Measurements from ENCODE around the gene MTFR1L. TPM values are rescaled to one million over a fixed set of nuclear protein-coding genes. Genes with fewer than 3 reads are reported as not detected.

The MTFR1L gene
- total RNA-seq, 1 experiment from 2014 or later = 32.5 TPM

- no peaks in the 10 kb centered on the region for H3K4me1 ChIP-seq (ENCODE audit: insufficient read depth, low read length)
- no peaks in the 10 kb centered on the region for H3K79me1 ChIP-seq (ENCODE audit: insufficient read depth, low read depth, low read length, poor library complexity, severe bottlenecking)
- Mint-ChIP-seq H3K27me3 (ENCODE audit: low read depth) (peaks cover 5% of the 10 kb centered on the region), H3K4me1 (peaks cover 24 to 39% of the 10 kb centered on the region in 2 experiments), H3K9me3 (no peaks in the 10 kb centered on the region; a peak in 1 of 5 replicates), H3K4me3 (no peak overlapping the region), H3K36me3 (ENCODE audit: insufficient read depth in 1 of 3, low read depth in 3 of 3) (peaks cover 0 to 15% (median 3%) of the 10 kb centered on the region in 3 experiments; a peak in 3 of 7 replicates), H3K27ac (no peak overlapping the region)
- no peaks in the 10 kb centered on the region for H3K27me3 ChIP-seq (ENCODE audit: insufficient read depth, low read length)
- no peak overlapping the region for H3K18ac ChIP-seq (ENCODE audit: insufficient read length, low read depth, low read length)
- peak; percentile 84 for DNase-seq
- H3K4me2 ChIP-seq (ENCODE audit: insufficient read depth, insufficient read length, low read length) = no peak overlapping the region
- no peak overlapping the region for H3K27ac ChIP-seq (ENCODE audit: insufficient read length, low read depth, low read length)
- no peak overlapping the region for H2BK15ac ChIP-seq (ENCODE audit: low read depth, low read length)
- H3K14ac ChIP-seq (ENCODE audit: insufficient read depth, low read length) = no peak overlapping the region
- no peak overlapping the region for H3K9ac ChIP-seq (ENCODE audit: extremely low read depth, insufficient read length, low read length)
- no peaks in the 10 kb centered on the region for H3K79me2 ChIP-seq (ENCODE audit: insufficient read depth, low read length)
- H2BK12ac ChIP-seq (ENCODE audit: insufficient read length, low read depth, low read length) = no peak overlapping the region
- H3T11ph ChIP-seq (ENCODE audit: low read length) = no peak overlapping the region
- H4K20me1 ChIP-seq (ENCODE audit: control insufficient read depth, insufficient read depth, insufficient read length) = no peaks in the 10 kb centered on the region
- WGBS (ENCODE audit: extremely low coverage, insufficient read length, low lambda C conversion rate) = no CpG with 5 or more reads among the region's 8 CpGs
- no peak overlapping the region for H3K56ac ChIP-seq (ENCODE audit: insufficient read length, low read depth, low read length)
- H2BK20ac ChIP-seq (ENCODE audit: low read depth, low read length, poor library complexity, severe bottlenecking) = no peak overlapping the region
- H3K23me2 ChIP-seq (ENCODE audit: insufficient read length, low read depth, low read length, poor library complexity, severe bottlenecking) = peaks cover 6% of the 10 kb centered on the region
- no peak overlapping the region for H2AK5ac ChIP-seq (ENCODE audit: insufficient read length, low read length)
- no peaks in the 10 kb centered on the region for H3K9me3 ChIP-seq (ENCODE audit: control insufficient read depth, low read depth, low read length)
- no peak overlapping the region for H2AFZ ChIP-seq (ENCODE audit: low read length)
- H3K23ac ChIP-seq (ENCODE audit: insufficient read length, low read depth, low read length) = no peak overlapping the region
- no peak overlapping the region for H4K91ac ChIP-seq (ENCODE audit: insufficient read length, low read depth, low read length)
- peak; percentile 85 for TF ChIP-seq CTCF (conservative IDR thresholded peaks at IDR 0.05)
- H4K8ac ChIP-seq (replicated peaks; ENCODE audit: insufficient read length, low read depth, low read length) = no peak overlapping the region
- no peak overlapping the region for H3K4ac ChIP-seq (ENCODE audit: low read depth, low read length)
- H4K5ac ChIP-seq (ENCODE audit: insufficient read length, low read depth, low read length) = no peak overlapping the region
- H2BK5ac ChIP-seq (ENCODE audit: insufficient read length, low read length) = no peak overlapping the region
- H2BK120ac ChIP-seq (ENCODE audit: low read depth, low read length, poor library complexity, severe bottlenecking) = no peak overlapping the region
Measured at GRCh38 chr1:25797939-25798338, 21.8 kb upstream of the MTFR1L start.
